Neural progenitor cell (in vitro differentiated cells): ENCODE results near the gene OR56A5. TPM values are rescaled to one million over a fixed set of nuclear protein-coding genes. Genes with fewer than 3 reads are reported as not detected.
"Not testable (repeated sequence)": the region's sequence is repeated elsewhere in the genome, so short reads cannot be mapped to it uniquely, and the experiment has no call there.

Source experiments
- DNase-seq: peaks from one replicate; pipeline ENCODE4 v3.0.0-alpha.2; 2016; ENCODE audit warnings: low spot score
- H2AFZ ChIP-seq: fragments of 200-600 bp; sonication (generic); replicated peaks from 2 replicates; pipeline ENCODE4 v1.6.1; 2016; ENCODE audit warnings: antibody characterized with exemption
- H3F3A ChIP-seq: fragments of 200-600 bp; sonication (generic); 2 replicates; pipeline ENCODE4 v1.6.1; 2016; ENCODE audit warnings: antibody characterized with exemption, low read depth
- H3K27ac ChIP-seq: fragments of 200-600 bp; sonication (generic); 2 replicates; pipeline ENCODE4 v1.5.1; 2016; ENCODE audit warnings: mild to moderate bottlenecking
- H3K27me3 ChIP-seq: fragments of 200-600 bp; sonication (generic); 2 replicates; pipeline ENCODE4 v1.6.1; 2016; ENCODE audit warnings: mild to moderate bottlenecking, moderate library complexity
- H3K36me3 ChIP-seq: fragments of 200-600 bp; sonication (generic); 2 replicates; pipeline ENCODE4 v1.5.1; 2016
- H3K4me1 ChIP-seq: fragments of 200-600 bp; sonication (generic); 2 replicates; pipeline ENCODE4 v1.6.1; 2016; ENCODE audit warnings: mixed run types
- H3K4me2 ChIP-seq: fragments of 200-600 bp; sonication (generic); 2 replicates; pipeline ENCODE4 v1.6.1; 2016
- H3K4me3 ChIP-seq: fragments of 200-600 bp; sonication (generic); 2 replicates; pipeline ENCODE4 v1.5.1; 2016
- H3K79me2 ChIP-seq: fragments of 200-600 bp; sonication (generic); 2 replicates; pipeline ENCODE4 v1.6.1; 2016; ENCODE audit warnings: low read depth
- H3K9ac ChIP-seq: fragments of 200-600 bp; sonication (generic); 2 replicates; pipeline ENCODE4 v1.6.1; 2016
- H3K9me3 ChIP-seq: fragments of 200-600 bp; sonication (generic); 2 replicates; pipeline ENCODE4 v1.5.1; 2016; ENCODE audit warnings: low read depth
- H4K20me1 ChIP-seq: fragments of 200-600 bp; sonication (generic); 2 replicates; pipeline ENCODE4 v1.6.1; 2016; ENCODE audit warnings: low read depth
- H3K27ac Mint-ChIP-seq: 3 replicates; pipeline ENCODE4 v1.8.0; 2021; ENCODE audit warnings: mixed read lengths
- H3K27me3 Mint-ChIP-seq: 2 replicates; pipeline ENCODE4 v1.8.0; 2022; ENCODE audit warnings: low read depth, mild to moderate bottlenecking, inconsistent platforms, moderate library complexity, mixed read lengths; ENCODE audit not compliant: insufficient read depth
- H3K36me3 Mint-ChIP-seq: 3 replicates; pipeline ENCODE4 v1.8.0; 2021; ENCODE audit warnings: mixed read lengths
- H3K4me1 Mint-ChIP-seq: 3 replicates; pipeline ENCODE4 v1.8.0; 2021; ENCODE audit warnings: mixed read lengths
- H3K4me3 Mint-ChIP-seq: 3 replicates; pipeline ENCODE4 v1.8.0; 2021; ENCODE audit warnings: mild to moderate bottlenecking, moderate library complexity, mixed read lengths
- H3K9me3 Mint-ChIP-seq: 3 replicates; pipeline ENCODE4 v1.8.0; 2020; ENCODE audit warnings: mixed read lengths
- EZH2 ChIP-seq: fragments of 200-600 bp; sonication (generic); IDR thresholded peaks from 2 replicates; pipeline ENCODE4 v1.6.1; 2017; ENCODE audit warnings: antibody characterized with exemption, mild to moderate bottlenecking, moderate library complexity
- EZH2phosphoT487 ChIP-seq: fragments of 200-600 bp; sonication (generic); IDR thresholded peaks from 2 replicates; pipeline ENCODE4 v1.6.1; 2017; ENCODE audit warnings: antibody characterized with exemption
- total RNA-seq: library from RNA; depleted of rRNA; stranded (reverse); fragments of >200 nt; gene quantifications from 2 replicates; pipeline ENCODE4 v1.2.3, GENCODE V29; 2015; ENCODE audit warnings: low replicate concordance
- TF ChIP-seq, protein P1 (sequence below): fragments of 200-600 bp; sonication (generic); IDR thresholded peaks from 2 replicates; pipeline ENCODE4 v1.5.1; 2017; ENCODE audit warnings: antibody characterized with exemption, mild to moderate bottlenecking

OR56A5 gene
- total RNA-seq, 1 donor from 2014 or later, result not detected

DNA sequence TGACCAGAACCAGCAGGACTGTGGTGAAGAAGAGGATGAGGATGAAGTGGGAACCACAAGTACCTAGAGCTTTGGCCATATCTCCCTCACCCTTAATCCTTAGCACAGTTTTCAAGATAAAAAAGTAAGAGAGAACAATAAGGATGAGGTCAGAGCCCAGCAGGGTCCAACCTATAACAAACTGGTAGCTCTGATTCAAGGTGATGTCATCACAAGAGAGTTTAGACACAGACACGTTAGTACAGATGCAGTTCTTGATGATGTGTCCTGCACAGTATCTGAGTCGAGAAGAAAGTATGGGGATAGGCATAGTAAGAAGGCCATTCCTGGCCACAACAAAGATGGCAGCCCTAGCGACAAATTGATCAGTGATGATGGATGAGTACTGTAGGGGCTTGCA is 586 bp downstream of the OR56A5 start:
- Histone ChIP-seq H3K36me3 (no peaks in the 10 kb centered on the region), H3F3A (no peaks in the 10 kb centered on the region), H3K4me1 (no peaks in the 10 kb centered on the region), H3K9ac (no peak overlapping the region), H3K4me3 (no peak overlapping the region), H3K79me2 (no peaks in the 10 kb centered on the region), H3K27me3 (no peaks in the 10 kb centered on the region), H4K20me1 (no peaks in the 10 kb centered on the region), H3K9me3 (no peaks in the 10 kb centered on the region), H3K4me2 (no peak overlapping the region), H2AFZ (no peak overlapping the region), H3K27ac (no peak overlapping the region)
- Mint-ChIP-seq H3K36me3 (no peaks in the 10 kb centered on the region), H3K27me3 (peaks cover 3% of the 10 kb centered on the region), H3K4me3 (no peak overlapping the region), H3K27ac (no peak overlapping the region), H3K9me3 (peaks cover 10% of the 10 kb centered on the region), H3K4me1 (no peaks in the 10 kb centered on the region)
- no peak for TF ChIP-seq EZH2phosphoT487
- TF ChIP-seq EZH2, result no peak
- TF ChIP-seq, protein P1, sequence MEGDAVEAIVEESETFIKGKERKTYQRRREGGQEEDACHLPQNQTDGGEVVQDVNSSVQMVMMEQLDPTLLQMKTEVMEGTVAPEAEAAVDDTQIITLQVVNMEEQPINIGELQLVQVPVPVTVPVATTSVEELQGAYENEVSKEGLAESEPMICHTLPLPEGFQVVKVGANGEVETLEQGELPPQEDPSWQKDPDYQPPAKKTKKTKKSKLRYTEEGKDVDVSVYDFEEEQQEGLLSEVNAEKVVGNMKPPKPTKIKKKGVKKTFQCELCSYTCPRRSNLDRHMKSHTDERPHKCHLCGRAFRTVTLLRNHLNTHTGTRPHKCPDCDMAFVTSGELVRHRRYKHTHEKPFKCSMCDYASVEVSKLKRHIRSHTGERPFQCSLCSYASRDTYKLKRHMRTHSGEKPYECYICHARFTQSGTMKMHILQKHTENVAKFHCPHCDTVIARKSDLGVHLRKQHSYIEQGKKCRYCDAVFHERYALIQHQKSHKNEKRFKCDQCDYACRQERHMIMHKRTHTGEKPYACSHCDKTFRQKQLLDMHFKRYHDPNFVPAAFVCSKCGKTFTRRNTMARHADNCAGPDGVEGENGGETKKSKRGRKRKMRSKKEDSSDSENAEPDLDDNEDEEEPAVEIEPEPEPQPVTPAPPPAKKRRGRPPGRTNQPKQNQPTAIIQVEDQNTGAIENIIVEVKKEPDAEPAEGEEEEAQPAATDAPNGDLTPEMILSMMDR, result no peak
- no peak for DNase-seq

DNA sequence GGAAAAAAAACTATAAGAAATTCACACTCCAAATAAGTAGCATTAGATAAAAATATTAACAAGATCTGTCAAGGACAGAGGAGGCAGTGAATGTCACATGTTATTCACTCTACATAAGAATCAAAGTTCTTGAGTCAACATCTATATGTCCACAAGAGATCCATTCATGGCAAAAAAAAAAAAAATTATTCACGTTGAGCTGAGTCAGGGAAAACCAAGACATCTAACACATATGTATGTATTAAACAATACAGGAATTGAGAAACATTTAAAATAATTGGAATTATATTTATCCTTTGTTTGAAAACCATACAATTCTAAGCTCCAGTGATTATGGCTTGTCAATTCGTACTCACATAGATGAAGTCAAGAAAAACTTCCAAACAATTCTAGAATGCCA is 1.3 kb downstream of the OR56A5 start:
- DNase-seq, result no peak
- Histone ChIP-seq H3K27ac (no peak overlapping the region), H4K20me1 (no peaks in the 10 kb centered on the region), H3K36me3 (no peaks in the 10 kb centered on the region), H3F3A (no peaks in the 10 kb centered on the region), H3K27me3 (no peaks in the 10 kb centered on the region), H3K4me2 (no peak overlapping the region), H3K79me2 (no peaks in the 10 kb centered on the region), H2AFZ (no peak overlapping the region), H3K4me1 (no peaks in the 10 kb centered on the region), H3K9me3 (no peaks in the 10 kb centered on the region), H3K4me3 (no peak overlapping the region), H3K9ac (no peak overlapping the region)
- Mint-ChIP-seq H3K27me3 (peaks cover 3% of the 10 kb centered on the region), H3K4me1 (no peaks in the 10 kb centered on the region), H3K9me3 (peaks cover 14% of the 10 kb centered on the region), H3K27ac (no peak overlapping the region), H3K36me3 (no peaks in the 10 kb centered on the region), H3K4me3 (no peak overlapping the region)
- TF ChIP-seq EZH2phosphoT487 (no peak), EZH2 (no peak)
- TF ChIP-seq, protein P1, result no peak

DNA sequence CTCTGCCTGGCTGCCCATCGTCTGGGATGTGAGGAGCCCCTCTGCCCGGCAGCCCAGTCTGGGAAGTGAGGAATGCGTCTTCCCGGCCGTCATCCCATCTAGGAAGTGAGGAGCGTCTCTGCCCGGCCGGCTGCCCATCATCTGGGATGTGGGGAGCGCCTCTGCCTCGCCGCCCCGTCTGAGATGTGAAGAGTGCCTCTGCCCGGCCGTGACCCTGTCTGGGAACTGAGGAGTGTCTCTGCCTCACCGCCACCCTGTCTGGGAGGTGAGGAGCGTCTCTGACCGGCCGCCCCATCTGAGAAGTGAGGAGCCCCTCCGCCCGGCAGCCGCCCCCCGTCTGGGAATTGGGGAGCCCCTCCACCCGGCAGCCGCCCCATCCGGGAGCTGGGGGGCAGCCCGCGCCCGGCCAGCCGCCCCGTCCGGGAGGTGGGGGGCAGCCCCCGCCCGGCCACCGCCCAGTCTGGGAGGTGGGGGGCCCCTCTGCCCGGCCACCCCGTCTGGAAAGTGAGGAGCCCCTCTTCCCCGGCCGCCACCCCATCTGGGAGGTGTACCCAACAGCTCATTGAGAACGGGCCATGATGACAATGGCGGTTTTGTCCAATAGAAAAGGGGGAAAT is 7.5 kb downstream of the OR56A5 start:
- H3K9ac ChIP-seq, H3K9me3 ChIP-seq, DNase-seq, H3K4me1 ChIP-seq, H3K4me1 Mint-ChIP-seq, H4K20me1 ChIP-seq, H2AFZ ChIP-seq, H3K4me2 ChIP-seq, H3K4me3 Mint-ChIP-seq, H3K79me2 ChIP-seq, H3K36me3 Mint-ChIP-seq, H3K4me3 ChIP-seq, H3K27me3 ChIP-seq, H3F3A ChIP-seq, H3K27ac ChIP-seq, H3K36me3 ChIP-seq, H3K27ac Mint-ChIP-seq, H3K27me3 Mint-ChIP-seq: not testable (repeated sequence)
- peaks cover 32% of the 10 kb centered on the region for H3K9me3 Mint-ChIP-seq

DNA sequence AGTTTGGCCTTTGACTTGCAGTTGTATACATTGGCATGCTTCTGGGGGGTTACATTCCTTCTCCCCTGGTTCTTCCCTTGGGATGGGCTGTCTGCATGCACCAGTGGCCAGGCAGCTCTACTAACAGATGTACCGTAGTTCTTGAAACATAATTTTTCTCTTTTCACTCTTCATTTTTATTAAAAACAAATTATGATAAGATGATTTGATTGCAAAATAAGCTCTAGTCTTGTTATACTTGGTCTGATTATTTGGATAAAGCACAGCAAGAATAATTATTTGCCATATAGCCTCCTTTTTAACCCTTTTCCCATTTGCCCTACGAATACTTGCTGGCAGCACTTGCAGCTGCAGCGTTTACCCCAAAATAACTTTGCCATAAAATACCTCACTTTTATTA is 12.7 kb downstream of the OR56A5 start:
- H3K27me3 Mint-ChIP-seq, result no peaks in the 10 kb centered on the region
- no peak overlapping the region for H3K27ac Mint-ChIP-seq
- H3K36me3 ChIP-seq, result no peaks in the 10 kb centered on the region
- H2AFZ ChIP-seq, result no peak overlapping the region
- no peak overlapping the region for H3K27ac ChIP-seq
- no peak for TF ChIP-seq EZH2
- TF ChIP-seq EZH2phosphoT487, result no peak
- TF ChIP-seq, protein P1, result no peak
- H3K27me3 ChIP-seq, result no peaks in the 10 kb centered on the region
- no peak overlapping the region for H3K4me2 ChIP-seq
- no peak overlapping the region for H3K4me3 ChIP-seq
- H3K4me1 ChIP-seq, result no peaks in the 10 kb centered on the region
- no peak overlapping the region for H3K9ac ChIP-seq
- no peak overlapping the region for H3K4me3 Mint-ChIP-seq
- no peaks in the 10 kb centered on the region for H3K4me1 Mint-ChIP-seq
- DNase-seq, result no peak
- H3K79me2 ChIP-seq, result no peaks in the 10 kb centered on the region
- H3K9me3 ChIP-seq, result no peaks in the 10 kb centered on the region
- H3F3A ChIP-seq, result no peaks in the 10 kb centered on the region
- no peaks in the 10 kb centered on the region for H3K36me3 Mint-ChIP-seq
- H4K20me1 ChIP-seq, result no peaks in the 10 kb centered on the region
- H3K9me3 Mint-ChIP-seq, result peaks cover 10% of the 10 kb centered on the region
